ENCODE measurements around the gene USP20.

The USP20 gene

DNA sequence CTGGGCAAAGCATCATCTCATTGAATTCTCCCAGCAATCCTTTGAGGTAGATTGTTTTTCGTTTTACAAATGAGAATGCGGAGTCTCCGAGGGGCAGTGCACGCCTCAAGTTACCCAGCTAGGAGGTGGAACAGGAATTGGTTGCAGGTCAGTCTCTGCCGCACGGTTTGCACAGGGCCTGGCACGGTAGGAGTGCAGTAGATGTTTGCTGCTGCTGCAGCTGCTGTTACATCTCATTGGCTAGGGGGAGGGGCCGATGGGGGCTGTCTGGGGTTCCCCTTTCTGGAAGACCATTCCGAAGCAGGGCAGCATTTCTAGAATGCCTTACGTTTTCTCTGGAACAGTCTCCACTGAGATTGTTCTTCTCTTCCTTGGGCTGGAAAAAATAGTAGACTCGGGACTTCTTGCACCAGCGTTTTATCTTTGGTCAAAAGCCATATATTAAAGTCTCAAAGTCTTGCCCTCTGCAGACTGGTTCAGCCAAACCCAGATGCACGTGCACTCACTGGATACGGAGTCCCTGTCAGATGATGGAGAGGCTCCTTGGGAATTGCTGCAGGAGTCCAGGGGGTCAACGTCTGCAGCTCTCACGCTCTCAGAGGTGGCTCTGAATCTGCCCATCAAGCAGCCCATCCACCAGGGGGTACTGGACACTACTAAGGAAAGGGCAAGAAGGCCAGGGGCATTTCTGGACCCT, 1.2 kb downstream of the USP20 start:
- H3K4me3 ChIP-seq (ENCODE audit: low read depth, low read length) = peak overlapping the region; percentile 96
- CTCF ChIA-PET = no interaction called here
- no peak for DNase-seq (ENCODE audit: low read depth, low spot score)
- POLR2A ChIA-PET = no interaction called here
- TF ChIP-seq, protein P1, sequence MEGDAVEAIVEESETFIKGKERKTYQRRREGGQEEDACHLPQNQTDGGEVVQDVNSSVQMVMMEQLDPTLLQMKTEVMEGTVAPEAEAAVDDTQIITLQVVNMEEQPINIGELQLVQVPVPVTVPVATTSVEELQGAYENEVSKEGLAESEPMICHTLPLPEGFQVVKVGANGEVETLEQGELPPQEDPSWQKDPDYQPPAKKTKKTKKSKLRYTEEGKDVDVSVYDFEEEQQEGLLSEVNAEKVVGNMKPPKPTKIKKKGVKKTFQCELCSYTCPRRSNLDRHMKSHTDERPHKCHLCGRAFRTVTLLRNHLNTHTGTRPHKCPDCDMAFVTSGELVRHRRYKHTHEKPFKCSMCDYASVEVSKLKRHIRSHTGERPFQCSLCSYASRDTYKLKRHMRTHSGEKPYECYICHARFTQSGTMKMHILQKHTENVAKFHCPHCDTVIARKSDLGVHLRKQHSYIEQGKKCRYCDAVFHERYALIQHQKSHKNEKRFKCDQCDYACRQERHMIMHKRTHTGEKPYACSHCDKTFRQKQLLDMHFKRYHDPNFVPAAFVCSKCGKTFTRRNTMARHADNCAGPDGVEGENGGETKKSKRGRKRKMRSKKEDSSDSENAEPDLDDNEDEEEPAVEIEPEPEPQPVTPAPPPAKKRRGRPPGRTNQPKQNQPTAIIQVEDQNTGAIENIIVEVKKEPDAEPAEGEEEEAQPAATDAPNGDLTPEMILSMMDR (IDR thresholded peaks at IDR 0.05; ENCODE audit: insufficient read depth, low read length, missing control alignments) = no peak

- ChIA-PET CTCF (interaction anchor here (0.7 to 1.0 kb wide), 2 partner anchors 11 to 46 kb away, joined by 3 to 4 read pairs; no protein-coding TSS in a partner anchor), POLR2A (interaction anchor here (0.9 to 1.3 kb wide), 3 partner anchors 12 to 215 kb away, joined by 3 to 6 read pairs (median 3); partner anchors contain the start of gene GPR107)
- H3K4me3 ChIP-seq (ENCODE audit: low read depth, low read length) = no peak overlapping the region; the same call in 1 of the 2 replicates
- TF ChIP-seq, protein P1 (IDR thresholded peaks at IDR 0.05; ENCODE audit: insufficient read depth, low read length, missing control alignments) = no peak
- peak; percentile 73 for DNase-seq (ENCODE audit: low read depth, low spot score)
These were observed 3.5 kb downstream of the USP20 start for GRCh38 chr9:129838707-129839259.

GRCh38 chr9:129839324-129840023, 4.2 kb downstream of the USP20 start:
- no peak overlapping the region for H3K4me3 ChIP-seq (ENCODE audit: low read depth, low read length)
- ChIA-PET CTCF (interaction anchor here (0.7 to 1.0 kb wide), 2 partner anchors 12 to 46 kb away, joined by 3 to 4 read pairs; no protein-coding TSS in a partner anchor), POLR2A (interaction anchor here (0.9 to 1.3 kb wide), 2 partner anchors 29 to 214 kb away, joined by 3 to 6 read pairs; partner anchors contain the start of gene GPR107)
- TF ChIP-seq, protein P1 (IDR thresholded peaks at IDR 0.05; ENCODE audit: insufficient read depth, low read length, missing control alignments) = no peak
- no peak for DNase-seq (ENCODE audit: low read depth, low spot score)

DNA sequence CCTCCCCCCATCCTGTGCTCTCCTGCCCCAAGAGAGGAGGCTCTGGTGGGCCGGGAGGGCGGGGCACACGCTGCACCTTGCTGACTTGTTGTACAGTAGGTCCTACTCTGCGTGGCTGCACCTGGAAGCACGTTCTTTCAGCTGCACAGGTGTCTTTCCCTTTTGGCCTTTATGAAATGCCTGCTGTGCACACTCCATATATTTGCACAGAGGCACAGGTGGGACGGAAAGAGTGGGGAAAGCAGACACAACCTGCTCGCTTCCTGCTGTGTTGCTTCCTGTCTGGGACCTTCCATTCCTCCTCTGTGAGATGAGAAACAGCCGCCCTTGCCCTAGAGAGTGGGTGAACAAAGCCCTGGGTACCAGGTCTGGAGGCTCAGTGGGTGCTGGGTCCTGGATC, 4.8 kb downstream of the USP20 start:
- ChIA-PET CTCF (no interaction called here), POLR2A (no interaction called here)
- no peak overlapping the region for H3K4me3 ChIP-seq (ENCODE audit: low read depth, low read length)
- TF ChIP-seq, protein P1 (IDR thresholded peaks at IDR 0.05; ENCODE audit: insufficient read depth, low read length, missing control alignments) = no peak
- DNase-seq (ENCODE audit: low read depth, low spot score) = no peak

GRCh38 chr9:129841071-129841470, 5.8 kb downstream of the USP20 start:
- DNase-seq (ENCODE audit: low read depth, low spot score) = no peak
- TF ChIP-seq, protein P1 (IDR thresholded peaks at IDR 0.05; ENCODE audit: insufficient read depth, low read length, missing control alignments) = no peak
- ChIA-PET CTCF (interaction anchor here (1.2 kb wide), 1 partner anchor 10 kb away, joined by 3 read pairs; no protein-coding TSS in a partner anchor), POLR2A (no interaction called here)
- no peak overlapping the region for H3K4me3 ChIP-seq (ENCODE audit: low read depth, low read length)

- ChIA-PET POLR2A (no interaction called here), CTCF (no interaction called here)
- no peak overlapping the region for H3K4me3 ChIP-seq (ENCODE audit: low read depth, low read length)
- TF ChIP-seq, protein P1 (IDR thresholded peaks at IDR 0.05; ENCODE audit: insufficient read depth, low read length, missing control alignments) = no peak
- DNase-seq (ENCODE audit: low read depth, low spot score) = no peak
These were observed 10.1 kb downstream of the USP20 start for GRCh38 chr9:129845373-129845772.
